ENCODE measurements around the gene LOC128125822.

- TF ChIP-seq, protein P1, sequence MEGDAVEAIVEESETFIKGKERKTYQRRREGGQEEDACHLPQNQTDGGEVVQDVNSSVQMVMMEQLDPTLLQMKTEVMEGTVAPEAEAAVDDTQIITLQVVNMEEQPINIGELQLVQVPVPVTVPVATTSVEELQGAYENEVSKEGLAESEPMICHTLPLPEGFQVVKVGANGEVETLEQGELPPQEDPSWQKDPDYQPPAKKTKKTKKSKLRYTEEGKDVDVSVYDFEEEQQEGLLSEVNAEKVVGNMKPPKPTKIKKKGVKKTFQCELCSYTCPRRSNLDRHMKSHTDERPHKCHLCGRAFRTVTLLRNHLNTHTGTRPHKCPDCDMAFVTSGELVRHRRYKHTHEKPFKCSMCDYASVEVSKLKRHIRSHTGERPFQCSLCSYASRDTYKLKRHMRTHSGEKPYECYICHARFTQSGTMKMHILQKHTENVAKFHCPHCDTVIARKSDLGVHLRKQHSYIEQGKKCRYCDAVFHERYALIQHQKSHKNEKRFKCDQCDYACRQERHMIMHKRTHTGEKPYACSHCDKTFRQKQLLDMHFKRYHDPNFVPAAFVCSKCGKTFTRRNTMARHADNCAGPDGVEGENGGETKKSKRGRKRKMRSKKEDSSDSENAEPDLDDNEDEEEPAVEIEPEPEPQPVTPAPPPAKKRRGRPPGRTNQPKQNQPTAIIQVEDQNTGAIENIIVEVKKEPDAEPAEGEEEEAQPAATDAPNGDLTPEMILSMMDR (IDR thresholded peaks at IDR 0.05) = no peak
- no peak for TF ChIP-seq POLR2AphosphoS5 (IDR thresholded peaks at IDR 0.05)
- TF ChIP-seq POLR2A (IDR thresholded peaks at IDR 0.05) = no peak
Measured at GRCh38 chr6:63561288-63561687, 11.0 kb upstream of the LOC128125822 start.

Data from prostate gland (tissue), 2 donors.